Left cardiac atrium (tissue), 2 donors: ENCODE data around the gene LTA4H. TPM values are rescaled to one million over a fixed set of nuclear protein-coding genes. Genes with fewer than 3 reads are reported as not detected.

Experiments
- total RNA-seq, 2 donors: library from RNA; stranded (reverse); fragmentation: NEBNext Ultra II Directional; extraction: Animal tissue kit (Norgen Biotek cat#: 25700); gene quantifications; one replicate each; pipeline ENCODE4 v1.2.1, GENCODE V29; 2021
- donor health status: DM: no; HTN: yes; CAD: no; lungs with severe emphysema.
- donor health status: DM: yes; HTN: yes; CAD: no.

LTA4H gene
- total RNA-seq, 2 donors from 2014 or later: 35.3 to 40.3 TPM

Other genes starting within 250 kb of the LTA4H start
- gene NTN4, start 244.8 kb downstream of the LTA4H start, total RNA-seq: 10 to 100 TPM; 63.3 to 81.4 TPM
- gene SNRPF, start 176.6 kb downstream of the LTA4H start, total RNA-seq: 10 to 100 TPM; 12.9 to 15.8 TPM
- under 1 TPM in 1 of 2 donors, not detected in 1; 0.24 TPM for gene CCDC38, start 93.0 kb downstream of the LTA4H start, total RNA-seq
- under 1 TPM; 0.34 to 0.82 TPM for gene AMDHD1, start 92.3 kb downstream of the LTA4H start, total RNA-seq
- gene HAL, start 39.2 kb downstream of the LTA4H start, total RNA-seq: under 1 TPM; 0.26 to 0.27 TPM
- gene ELK3, start 158.8 kb upstream of the LTA4H start, total RNA-seq: 10 to 100 TPM; 18.4 to 28.7 TPM